ENCODE data around the gene SLC6A7.

DNA sequence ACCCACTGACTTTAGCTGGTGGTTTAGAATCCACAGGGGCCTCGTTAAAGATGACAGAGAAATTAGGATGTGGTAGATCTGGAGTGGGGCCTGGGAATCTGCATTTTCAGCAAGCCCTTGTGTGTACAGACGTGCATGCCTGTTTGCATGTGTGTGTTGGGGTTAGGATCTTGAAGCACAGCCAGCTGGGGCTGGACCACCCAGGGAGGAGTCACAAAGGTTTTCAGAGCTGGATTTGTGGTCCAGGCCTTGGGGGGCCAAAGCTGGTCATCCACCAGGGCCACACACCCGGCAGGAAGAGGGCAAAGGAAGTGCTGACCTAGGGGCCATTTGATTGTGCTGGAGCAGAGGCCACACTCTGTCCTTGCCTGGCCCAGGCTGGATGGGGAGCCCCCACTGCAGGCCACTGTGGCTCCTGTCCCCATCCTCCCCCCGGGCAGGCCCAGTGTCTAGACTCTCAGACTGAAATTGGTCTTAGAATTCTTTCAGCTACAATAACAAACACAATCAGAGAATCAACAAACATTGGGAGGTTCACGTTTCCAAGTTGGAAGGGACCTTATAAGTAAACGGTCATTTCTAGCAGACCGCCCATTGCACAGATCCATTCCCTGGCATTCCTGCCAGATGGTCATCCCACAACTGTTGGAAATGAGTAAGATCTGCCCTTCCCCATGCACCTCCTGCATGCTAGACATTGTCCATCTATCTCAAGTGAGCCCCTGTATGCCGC, 13.0 kb upstream of the SLC6A7 start:
- TF ChIP-seq, protein P1, sequence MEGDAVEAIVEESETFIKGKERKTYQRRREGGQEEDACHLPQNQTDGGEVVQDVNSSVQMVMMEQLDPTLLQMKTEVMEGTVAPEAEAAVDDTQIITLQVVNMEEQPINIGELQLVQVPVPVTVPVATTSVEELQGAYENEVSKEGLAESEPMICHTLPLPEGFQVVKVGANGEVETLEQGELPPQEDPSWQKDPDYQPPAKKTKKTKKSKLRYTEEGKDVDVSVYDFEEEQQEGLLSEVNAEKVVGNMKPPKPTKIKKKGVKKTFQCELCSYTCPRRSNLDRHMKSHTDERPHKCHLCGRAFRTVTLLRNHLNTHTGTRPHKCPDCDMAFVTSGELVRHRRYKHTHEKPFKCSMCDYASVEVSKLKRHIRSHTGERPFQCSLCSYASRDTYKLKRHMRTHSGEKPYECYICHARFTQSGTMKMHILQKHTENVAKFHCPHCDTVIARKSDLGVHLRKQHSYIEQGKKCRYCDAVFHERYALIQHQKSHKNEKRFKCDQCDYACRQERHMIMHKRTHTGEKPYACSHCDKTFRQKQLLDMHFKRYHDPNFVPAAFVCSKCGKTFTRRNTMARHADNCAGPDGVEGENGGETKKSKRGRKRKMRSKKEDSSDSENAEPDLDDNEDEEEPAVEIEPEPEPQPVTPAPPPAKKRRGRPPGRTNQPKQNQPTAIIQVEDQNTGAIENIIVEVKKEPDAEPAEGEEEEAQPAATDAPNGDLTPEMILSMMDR (IDR thresholded peaks at IDR 0.05): no peak
- no peak for TF ChIP-seq POLR2A (IDR thresholded peaks at IDR 0.05)
- no peak for TF ChIP-seq EP300 (IDR thresholded peaks at IDR 0.05)

All from sigmoid colon (tissue), 4 donors.